Endometrial microvascular endothelial cells (primary cell): Measurements from ENCODE around the gene ANKRD28. TPM values are rescaled to one million over a fixed set of nuclear protein-coding genes. Genes with fewer than 3 reads are reported as not detected.
"Not testable (repeated sequence)": the region's sequence is repeated elsewhere in the genome, so short reads cannot be mapped to it uniquely, and the experiment has no call there.

Experiments
- in situ Hi-C: cut with HindIII; loops from 2 replicates; pipeline ENCODE4 v1.10.0; 2017; ENCODE audit warnings: low sequenced_read_pairs, low pct_unique_long_range_greater_than_20kb; ENCODE audit errors: inconsistent ontology term
- total RNA-seq: library from RNA; depleted of rRNA; stranded (reverse); fragments of >200 nt; gene quantifications from one replicate; pipeline ENCODE4 v1.2.3, GENCODE V29; 2015; ENCODE audit errors: inconsistent ontology term

ANKRD28 gene
- 33.5 TPM for total RNA-seq

GRCh38 chr3:15797642-15798303 lies at the start of gene ANKRD28:
Gene ANKRD28 (minus strand): TSS chr3:15797979. CDS start chr3:15796521, 1,458 bp downstream.
- in situ Hi-C loops = loop anchor here (25.0 kb wide), 1 partner anchor 160 kb away; no protein-coding TSS in a partner anchor

GRCh38 chr3:15847239-15847638 lies 49.5 kb upstream of the ANKRD28 start:
- in situ Hi-C loops = no loop called here

GRCh38 chr3:15846606-15847005 lies 48.8 kb upstream of the ANKRD28 start:
- in situ Hi-C loops = no loop called here

GRCh38 chr3:15845475-15845874 lies 47.7 kb upstream of the ANKRD28 start:
- in situ Hi-C loops = no loop called here

GRCh38 chr3:15844889-15845288 lies 47.1 kb upstream of the ANKRD28 start:
- in situ Hi-C loops = no loop called here

- in situ Hi-C loops = not testable (repeated sequence)
These were observed 43.6 kb upstream of the ANKRD28 start for GRCh38 chr3:15841091-15841973.

GRCh38 chr3:15839568-15839967 lies 41.8 kb upstream of the ANKRD28 start:
- in situ Hi-C loops = no loop called here

GRCh38 chr3:15831927-15832326 lies 34.1 kb upstream of the ANKRD28 start:
- in situ Hi-C loops = no loop called here

GRCh38 chr3:15825016-15825415 lies 27.2 kb upstream of the ANKRD28 start:
- in situ Hi-C loops = no loop called here

GRCh38 chr3:15823092-15823491 lies 25.3 kb upstream of the ANKRD28 start:
- in situ Hi-C loops = no loop called here

- in situ Hi-C loops = no loop called here
These were observed 24.5 kb upstream of the ANKRD28 start for GRCh38 chr3:15822281-15822680.

GRCh38 chr3:15820911-15821310 lies 23.1 kb upstream of the ANKRD28 start:
- in situ Hi-C loops = no loop called here

GRCh38 chr3:15819576-15819975 lies 21.8 kb upstream of the ANKRD28 start:
- in situ Hi-C loops = no loop called here

GRCh38 chr3:15819043-15819442 lies 21.3 kb upstream of the ANKRD28 start:
- in situ Hi-C loops = no loop called here

- in situ Hi-C loops = no loop called here
These were observed 17.9 kb upstream of the ANKRD28 start for GRCh38 chr3:15815696-15816095.

GRCh38 chr3:15813079-15813478 lies 15.3 kb upstream of the ANKRD28 start:
- in situ Hi-C loops = not testable (repeated sequence)

- in situ Hi-C loops = no loop called here
These were observed 14.4 kb upstream of the ANKRD28 start for GRCh38 chr3:15812183-15812582.

GRCh38 chr3:15810702-15811101 lies 12.9 kb upstream of the ANKRD28 start:
- in situ Hi-C loops = no loop called here

GRCh38 chr3:15809313-15809712 lies 11.5 kb upstream of the ANKRD28 start:
- in situ Hi-C loops = no loop called here

GRCh38 chr3:15808679-15809310 lies 11.0 kb upstream of the ANKRD28 start:
- in situ Hi-C loops = no loop called here
